GM19351 (cell line): ENCODE measurements around the gene COL4A3.
"Not testable (repeated sequence)": the region's sequence is repeated elsewhere in the genome, so short reads cannot be mapped to it uniquely, and the experiment has no call there.

ENCODE experiments used
- ATAC-seq: cut with Tn5 transposase; IDR thresholded peaks from one replicate; pipeline ENCODE4 v1.9.1; 2021; ENCODE audit warnings: mild to moderate bottlenecking, moderate library complexity; ENCODE audit not compliant: unreplicated experiment

Gene COL4A3

GRCh38 chr2:227154986-227155774 lies 9.2 kb upstream of the COL4A3 start:
- ATAC-seq = no peak

GRCh38 chr2:227160164-227160563 lies 4.3 kb upstream of the COL4A3 start:
- no peak for ATAC-seq

GRCh38 chr2:227161947-227162346 lies 2.5 kb upstream of the COL4A3 start:
- ATAC-seq = no peak

- peak; percentile 73 for ATAC-seq
Observed at GRCh38 chr2:227163485-227163997, 883 bp upstream of the COL4A3 start.

- ATAC-seq = peak; percentile 46
Observed at GRCh38 chr2:227164763-227165291, 403 bp downstream of the COL4A3 start.

- not testable (repeated sequence) for ATAC-seq
Observed at GRCh38 chr2:227171779-227172178, 7.4 kb downstream of the COL4A3 start.

GRCh38 chr2:227177592-227178336 lies 13.3 kb downstream of the COL4A3 start:
- no peak for ATAC-seq

- no peak for ATAC-seq
Observed at GRCh38 chr2:227179988-227180685, 15.7 kb downstream of the COL4A3 start.

- ATAC-seq = no peak
Observed at GRCh38 chr2:227180770-227181169, 16.3 kb downstream of the COL4A3 start.

- no peak for ATAC-seq
Observed at GRCh38 chr2:227182765-227183164, 18.3 kb downstream of the COL4A3 start.

- ATAC-seq = no peak
Observed at GRCh38 chr2:227183657-227184367, 19.4 kb downstream of the COL4A3 start.

GRCh38 chr2:227185615-227186232 lies 21.3 kb downstream of the COL4A3 start:
- ATAC-seq = no peak

GRCh38 chr2:227186751-227187150 lies 22.3 kb downstream of the COL4A3 start:
- no peak for ATAC-seq

- ATAC-seq = peak; percentile 89
Observed at GRCh38 chr2:227188292-227188691, 23.9 kb downstream of the COL4A3 start.

GRCh38 chr2:227191367-227191766 lies 26.9 kb downstream of the COL4A3 start:
- no peak for ATAC-seq

GRCh38 chr2:227192491-227192890 lies 28.1 kb downstream of the COL4A3 start:
- no peak for ATAC-seq

GRCh38 chr2:227194219-227194618 lies 29.8 kb downstream of the COL4A3 start:
- no peak for ATAC-seq

- no peak for ATAC-seq
Observed at GRCh38 chr2:227198866-227199265, 34.4 kb downstream of the COL4A3 start.

- no peak for ATAC-seq
Observed at GRCh38 chr2:227201771-227202170, 37.3 kb downstream of the COL4A3 start.

GRCh38 chr2:227204452-227204851 lies 40.0 kb downstream of the COL4A3 start:
- ATAC-seq = no peak
